Sigmoid colon (tissue), 7 donors: ENCODE data around the gene KBTBD7. TPM values are rescaled to one million over a fixed set of nuclear protein-coding genes. Genes with fewer than 3 reads are reported as not detected.

ENCODE experiments used
- DNase-seq: peaks from one replicate; pipeline ENCODE4 v3.0.0-alpha.2; 2019
- H3K27ac ChIP-seq, 4 donors: fragments of 200-600 bp; sonication (generic); one replicate each; pipeline ENCODE4 v1.5.1; 2016 to 2019; ENCODE audit warnings: mild to moderate bottlenecking in 1 of 4
- H3K27me3 ChIP-seq, 3 donors: fragments of 200-600 bp; sonication (generic); one replicate each; pipeline ENCODE4 v1.5.1; 2019; ENCODE audit warnings: mild to moderate bottlenecking in 1 of 3
- H3K36me3 ChIP-seq, 4 donors: fragments of 200-600 bp; sonication (generic); one replicate each; pipeline ENCODE4 v1.5.1; 2016 to 2019
- H3K4me1 ChIP-seq, 4 donors: fragments of 200-600 bp; sonication (generic); one replicate each; pipeline ENCODE4 v1.5.1; 2017 to 2019
- H3K4me3 ChIP-seq, 4 donors: fragments of 200-600 bp; sonication (generic); one replicate each; pipeline ENCODE4 v1.5.1; 2017 to 2019; ENCODE audit warnings: mild to moderate bottlenecking in 2 of 4, moderate library complexity in 1 of 4
- H3K9me3 ChIP-seq, 4 donors: fragments of 200-600 bp in 3 of 4; sonication (generic) in 3 of 4; one replicate each; pipeline versions ENCODE4 v1.5.1 to v1.6.1; 2013 to 2019
- EP300 ChIP-seq, 4 donors: sonication (generic); formaldehyde crosslinking; IDR thresholded peaks; one replicate each; pipeline ENCODE4 v1.6.1; 2017; ENCODE audit warnings: antibody characterized with exemption in 4 of 4
- POLR2A ChIP-seq, 2 donors: fragments of 450-650 bp; IDR thresholded peaks; one replicate each; pipeline ENCODE4 v1.6.1; 2016; ENCODE audit warnings: antibody characterized with exemption in 2 of 2, mild to moderate bottlenecking in 2 of 2, moderate library complexity in 2 of 2
- POLR2AphosphoS5 ChIP-seq, 4 donors: sonication (generic); formaldehyde crosslinking; IDR thresholded peaks; one replicate each; pipeline ENCODE4 v1.6.1; 2017; ENCODE audit warnings: antibody characterized with exemption in 4 of 4
- WGBS, 2 donors: extraction: QIAGEN DNeasy Blood & Tissue Kit; methylation state at CpG; one replicate each; pipeline ENCODE4 v1.1.7; 2013; 5-methylcytosine and 5-hydroxymethylcytosine counted together
- intact Hi-C: fragments of 100-400 bp; cut with DNase I; formaldehyde crosslinking; loops from one replicate; pipeline ENCODE4 v1.15.1; 2023
- polyA plus RNA-seq, 3 donors: library from polyadenylated mRNA; stranded (reverse); fragments of 200-250 nt; gene quantifications; one replicate each; pipeline ENCODE4 v1.2.3, GENCODE V29; 2013
- total RNA-seq, 4 donors: library from RNA; depleted of rRNA; stranded (reverse); fragments of >200 nt; gene quantifications; one replicate each; pipeline ENCODE4 v1.1.0, GENCODE V29; 2016
- TF ChIP-seq, protein P1 (sequence below), 4 experiments: fragments of 450-650 bp in 3 of 4; fragments of 200-600 bp in 1 of 4; IDR thresholded peaks; one replicate each; pipeline ENCODE4 v1.5.1; 2016 to 2019; ENCODE audit warnings: antibody characterized with exemption in 4 of 4, mild to moderate bottlenecking in 3 of 4, moderate library complexity in 2 of 4
- donor health status: healthy with polysubstance abuse.
- donor health status: Bipolar disorder and iron deficiency.
- donor health status: healthy.

Gene KBTBD7
- total and polyA plus RNA-seq, 7 donors: 1.2 to 10.2 (median 5.6) TPM

DNA sequence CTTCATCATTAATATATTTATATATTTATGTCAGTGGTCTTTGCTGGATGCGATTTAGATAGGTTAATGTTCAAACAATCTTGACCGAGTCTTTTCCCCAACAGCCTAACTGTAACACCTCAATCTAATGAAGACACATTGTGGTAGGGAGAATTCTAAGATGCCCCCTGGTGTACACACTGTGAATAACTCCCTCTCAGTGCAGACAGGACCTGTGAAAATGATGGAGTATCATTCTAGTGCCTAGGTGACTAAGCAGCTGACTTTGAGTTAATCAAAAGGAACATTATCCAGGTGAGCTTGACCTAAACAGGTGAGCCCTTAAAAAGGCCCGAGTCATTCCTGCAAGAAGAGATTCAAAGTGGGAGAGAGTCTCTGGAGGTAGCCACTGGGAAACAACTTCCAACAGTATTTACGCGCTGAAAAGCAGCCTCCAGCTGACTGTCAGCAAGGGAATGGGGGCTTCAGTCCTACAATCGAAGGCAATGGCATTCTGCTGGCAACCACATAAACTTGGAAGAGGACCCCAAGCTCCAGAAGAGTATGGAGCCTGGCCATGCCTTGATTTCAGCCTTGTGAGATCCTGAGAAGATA, 28.0 kb upstream of the KBTBD7 start:
- Histone ChIP-seq H3K27me3 (no peaks in the 10 kb centered on the region), H3K27ac (no peak overlapping the region), H3K4me3 (no peak overlapping the region), H3K36me3 (peaks cover 0 to 17% (median 0%) of the 10 kb centered on the region in 4 donors), H3K9me3 (no peaks in the 10 kb centered on the region), H3K4me1 (no peaks in the 10 kb centered on the region)
- no peak for DNase-seq
- TF ChIP-seq POLR2A (IDR thresholded peaks at IDR 0.05): no peak
- TF ChIP-seq, protein P1, sequence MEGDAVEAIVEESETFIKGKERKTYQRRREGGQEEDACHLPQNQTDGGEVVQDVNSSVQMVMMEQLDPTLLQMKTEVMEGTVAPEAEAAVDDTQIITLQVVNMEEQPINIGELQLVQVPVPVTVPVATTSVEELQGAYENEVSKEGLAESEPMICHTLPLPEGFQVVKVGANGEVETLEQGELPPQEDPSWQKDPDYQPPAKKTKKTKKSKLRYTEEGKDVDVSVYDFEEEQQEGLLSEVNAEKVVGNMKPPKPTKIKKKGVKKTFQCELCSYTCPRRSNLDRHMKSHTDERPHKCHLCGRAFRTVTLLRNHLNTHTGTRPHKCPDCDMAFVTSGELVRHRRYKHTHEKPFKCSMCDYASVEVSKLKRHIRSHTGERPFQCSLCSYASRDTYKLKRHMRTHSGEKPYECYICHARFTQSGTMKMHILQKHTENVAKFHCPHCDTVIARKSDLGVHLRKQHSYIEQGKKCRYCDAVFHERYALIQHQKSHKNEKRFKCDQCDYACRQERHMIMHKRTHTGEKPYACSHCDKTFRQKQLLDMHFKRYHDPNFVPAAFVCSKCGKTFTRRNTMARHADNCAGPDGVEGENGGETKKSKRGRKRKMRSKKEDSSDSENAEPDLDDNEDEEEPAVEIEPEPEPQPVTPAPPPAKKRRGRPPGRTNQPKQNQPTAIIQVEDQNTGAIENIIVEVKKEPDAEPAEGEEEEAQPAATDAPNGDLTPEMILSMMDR (IDR thresholded peaks at IDR 0.05): peak; percentile 46 to 84 (median 72)
- intact Hi-C loops: loop anchor here (5.0 kb wide), 1 partner anchor 170 kb away; no protein-coding TSS in a partner anchor
- 44 to 62% methylated on average over 6 of the region's 6 CpGs for WGBS, 2 donors

DNA sequence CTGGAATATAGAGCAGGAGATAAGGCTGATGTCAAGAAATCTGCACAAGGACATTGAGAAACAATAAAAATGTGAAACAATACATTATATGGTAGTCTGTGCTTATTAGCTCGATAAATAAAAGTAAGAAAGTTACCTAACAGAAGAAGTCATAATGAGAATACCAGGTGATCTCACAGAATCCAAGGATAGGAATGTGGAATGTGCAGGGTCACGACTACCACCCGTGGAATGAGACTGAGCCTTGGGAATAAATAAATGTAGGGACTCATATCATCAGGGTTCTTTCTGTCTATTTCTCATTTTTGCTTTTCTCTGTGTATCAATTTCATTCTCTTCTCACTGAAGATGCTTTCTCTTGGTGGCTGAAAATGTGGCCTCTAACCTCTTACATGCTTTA, 26.0 kb upstream of the KBTBD7 start:
- WGBS, 2 donors: 95 to 98% methylated on average over 3 of the region's 3 CpGs

DNA sequence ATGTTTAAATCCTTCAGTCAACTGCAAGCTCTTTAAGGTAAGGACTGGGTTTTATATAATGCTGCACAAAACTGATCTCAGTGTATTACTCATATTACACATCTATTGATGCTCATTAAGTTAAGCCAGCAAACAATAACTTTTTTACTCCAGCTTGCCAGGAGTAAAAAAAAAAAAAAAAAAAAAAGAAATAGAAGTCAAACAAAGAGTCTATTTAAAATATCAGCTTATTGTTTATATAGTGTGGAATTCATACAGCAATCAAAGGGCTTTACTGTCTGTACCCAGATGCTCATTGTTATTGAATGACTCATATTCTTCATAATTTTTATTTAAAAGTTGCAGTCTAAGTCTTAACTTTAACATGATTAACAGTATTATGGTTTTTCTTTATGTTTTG, 21.8 kb upstream of the KBTBD7 start:
- DNase-seq: no peak
- intact Hi-C loops: no loop called here
- TF ChIP-seq POLR2A (IDR thresholded peaks at IDR 0.05): no peak
- TF ChIP-seq, protein P1 (IDR thresholded peaks at IDR 0.05): no peak
- no peak for TF ChIP-seq POLR2AphosphoS5 (IDR thresholded peaks at IDR 0.05)
- no peak for TF ChIP-seq EP300 (IDR thresholded peaks at IDR 0.05)
- no peak overlapping the region for H3K27ac ChIP-seq
- H3K27me3 ChIP-seq: no peaks in the 10 kb centered on the region
- H3K4me3 ChIP-seq: no peak overlapping the region
- H3K9me3 ChIP-seq: no peaks in the 10 kb centered on the region
- no peaks in the 10 kb centered on the region for H3K36me3 ChIP-seq
- H3K4me1 ChIP-seq: peaks cover 0 to 11% (median 2%) of the 10 kb centered on the region in 4 donors

More for the DNA sequence above, 26.0 kb upstream of the KBTBD7 start:
- Histone ChIP-seq H3K9me3 (no peaks in the 10 kb centered on the region), H3K36me3 (peaks cover 0 to 6% (median 0%) of the 10 kb centered on the region in 4 donors), H3K27ac (peak overlapping the region in 1 of 4 donors; percentile 2), H3K4me1 (peaks cover 0 to 5% (median 2%) of the 10 kb centered on the region in 4 donors), H3K4me3 (no peak overlapping the region), H3K27me3 (no peaks in the 10 kb centered on the region)
- TF ChIP-seq, protein P1 (IDR thresholded peaks at IDR 0.05): no peak
- no peak for TF ChIP-seq POLR2A (IDR thresholded peaks at IDR 0.05)
- TF ChIP-seq POLR2AphosphoS5 (IDR thresholded peaks at IDR 0.05): no peak
- no peak for TF ChIP-seq EP300 (IDR thresholded peaks at IDR 0.05)
- intact Hi-C loops: loop anchor here (5.0 kb wide), 1 partner anchor 168 kb away; no protein-coding TSS in a partner anchor
- DNase-seq: no peak

DNA sequence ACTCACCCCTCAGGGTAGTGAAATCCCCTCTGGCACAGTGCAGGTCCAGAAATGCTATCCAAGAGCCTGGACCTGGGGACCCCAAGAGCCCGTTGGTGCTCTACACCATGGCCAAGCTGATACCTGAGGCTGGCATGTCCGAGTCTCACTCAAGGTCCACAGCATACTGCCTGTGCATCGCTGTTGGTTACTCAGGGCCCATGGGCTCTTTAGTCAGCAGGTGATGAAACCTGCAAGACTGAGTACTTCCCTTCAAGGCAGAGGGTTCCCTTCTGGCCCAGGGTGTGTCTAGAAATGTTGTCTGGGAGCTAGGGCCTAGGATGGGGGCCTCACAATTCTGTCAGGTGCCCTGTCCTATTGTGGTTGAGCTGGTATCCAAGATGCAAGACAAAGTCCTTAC, 19.6 kb upstream of the KBTBD7 start:
- Histone ChIP-seq H3K9me3 (peaks cover 0 to 3% (median 0%) of the 10 kb centered on the region in 4 donors), H3K4me1 (peaks cover 0 to 11% (median 2%) of the 10 kb centered on the region in 4 donors), H3K36me3 (no peaks in the 10 kb centered on the region), H3K4me3 (no peak overlapping the region), H3K27ac (peak overlapping the region in 3 of 4 donors; percentile 22 to 45 (median 40)), H3K27me3 (no peaks in the 10 kb centered on the region)
- TF ChIP-seq POLR2A (IDR thresholded peaks at IDR 0.05) (no peak), POLR2AphosphoS5 (IDR thresholded peaks at IDR 0.05) (no peak), EP300 (IDR thresholded peaks at IDR 0.05) (no peak)
- TF ChIP-seq, protein P1 (IDR thresholded peaks at IDR 0.05): no peak
- WGBS, 2 donors: 65 to 99% methylated on average over 3 of the region's 3 CpGs
- no peak for DNase-seq
- intact Hi-C loops: no loop called here
